Hematopoietic multipotent progenitor cell treated with erythropoietin and hydrocortisone succinate and interleukin-3 and kit ligand, for 8 days (in vitro differentiated cells): Measurements from ENCODE around the gene MAN1B1.

Experiments
- DNase-seq: peaks from one replicate; pipeline ENCODE4 v3.0.0-alpha.2; 2015

The MAN1B1 gene

GRCh38 chr9:137088121-137088520 is 1.3 kb downstream of the MAN1B1 start:
- no peak for DNase-seq

- no peak for DNase-seq
These were observed 2.6 kb downstream of the MAN1B1 start for GRCh38 chr9:137089232-137089947.

GRCh38 chr9:137095664-137096517 is 9.1 kb downstream of the MAN1B1 start:
- DNase-seq: no peak

- DNase-seq: no peak
These were observed 10.2 kb downstream of the MAN1B1 start for GRCh38 chr9:137096785-137097546.

GRCh38 chr9:137097761-137098462 is 11.1 kb downstream of the MAN1B1 start:
- DNase-seq: no peak

- no peak for DNase-seq
These were observed 12.4 kb downstream of the MAN1B1 start for GRCh38 chr9:137099231-137099630.

GRCh38 chr9:137103206-137103999 is 16.6 kb downstream of the MAN1B1 start:
- DNase-seq: no peak

GRCh38 chr9:137105814-137106661 is 19.3 kb downstream of the MAN1B1 start:
- no peak for DNase-seq

GRCh38 chr9:137106662-137107250 is 20.0 kb downstream of the MAN1B1 start:
- DNase-seq: no peak

GRCh38 chr9:137107312-137107921 is 20.6 kb downstream of the MAN1B1 start:
- DNase-seq: no peak

GRCh38 chr9:137107982-137108381 is 21.2 kb downstream of the MAN1B1 start:
- no peak for DNase-seq

GRCh38 chr9:137108608-137109249 is 21.9 kb downstream of the MAN1B1 start:
- no peak for DNase-seq

GRCh38 chr9:137109250-137110146 is 22.7 kb downstream of the MAN1B1 start:
- DNase-seq: no peak

GRCh38 chr9:137110147-137110910 is 23.5 kb downstream of the MAN1B1 start:
- no peak for DNase-seq

GRCh38 chr9:137110911-137111787 is 24.4 kb downstream of the MAN1B1 start:
- DNase-seq: no peak

- no peak for DNase-seq
These were observed 25.2 kb downstream of the MAN1B1 start for GRCh38 chr9:137111788-137112563.
